ENCODE data around the gene ERMN.

Gene ERMN

DNA sequence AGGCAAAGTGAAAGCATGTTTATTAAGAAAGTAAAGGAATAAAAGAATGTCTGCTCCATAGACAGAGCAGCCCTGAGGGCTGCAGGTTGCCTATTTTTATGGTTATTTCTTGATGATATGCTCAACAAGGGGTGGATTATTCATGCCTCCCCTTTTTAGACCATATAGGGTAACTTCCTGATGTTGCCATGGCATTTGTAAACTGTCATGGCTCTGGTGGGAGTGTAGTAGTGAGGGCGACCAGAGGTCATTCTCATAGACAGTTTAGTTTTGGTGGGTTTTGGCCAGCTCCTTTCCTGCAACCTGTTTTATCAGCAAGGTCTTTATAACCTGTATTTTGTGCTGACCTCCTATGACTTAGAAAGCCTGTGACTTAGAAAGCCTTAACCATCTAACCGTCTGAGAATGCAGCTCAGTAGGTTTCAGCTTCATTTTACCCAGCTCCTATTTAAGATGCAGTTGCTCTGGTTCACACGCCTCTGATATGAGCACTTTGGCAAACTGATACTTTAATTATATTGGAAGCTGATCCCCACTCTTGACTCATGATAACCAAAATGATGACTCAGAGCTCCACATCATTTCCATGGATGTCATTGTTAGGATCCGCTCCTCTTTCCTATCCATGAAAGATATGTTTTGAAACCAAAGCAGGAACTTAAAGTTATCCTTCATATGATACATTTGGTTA is 14.5 kb upstream of the ERMN start:
- TF ChIP-seq, protein P1, sequence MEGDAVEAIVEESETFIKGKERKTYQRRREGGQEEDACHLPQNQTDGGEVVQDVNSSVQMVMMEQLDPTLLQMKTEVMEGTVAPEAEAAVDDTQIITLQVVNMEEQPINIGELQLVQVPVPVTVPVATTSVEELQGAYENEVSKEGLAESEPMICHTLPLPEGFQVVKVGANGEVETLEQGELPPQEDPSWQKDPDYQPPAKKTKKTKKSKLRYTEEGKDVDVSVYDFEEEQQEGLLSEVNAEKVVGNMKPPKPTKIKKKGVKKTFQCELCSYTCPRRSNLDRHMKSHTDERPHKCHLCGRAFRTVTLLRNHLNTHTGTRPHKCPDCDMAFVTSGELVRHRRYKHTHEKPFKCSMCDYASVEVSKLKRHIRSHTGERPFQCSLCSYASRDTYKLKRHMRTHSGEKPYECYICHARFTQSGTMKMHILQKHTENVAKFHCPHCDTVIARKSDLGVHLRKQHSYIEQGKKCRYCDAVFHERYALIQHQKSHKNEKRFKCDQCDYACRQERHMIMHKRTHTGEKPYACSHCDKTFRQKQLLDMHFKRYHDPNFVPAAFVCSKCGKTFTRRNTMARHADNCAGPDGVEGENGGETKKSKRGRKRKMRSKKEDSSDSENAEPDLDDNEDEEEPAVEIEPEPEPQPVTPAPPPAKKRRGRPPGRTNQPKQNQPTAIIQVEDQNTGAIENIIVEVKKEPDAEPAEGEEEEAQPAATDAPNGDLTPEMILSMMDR (conservative IDR thresholded peaks at IDR 0.05; ENCODE audit: low read length), result no peak
- DNase-seq (ENCODE audit: low read depth), result peak; percentile 3
- no peak overlapping the region for H3K4me3 ChIP-seq (ENCODE audit: low read length)

DNA sequence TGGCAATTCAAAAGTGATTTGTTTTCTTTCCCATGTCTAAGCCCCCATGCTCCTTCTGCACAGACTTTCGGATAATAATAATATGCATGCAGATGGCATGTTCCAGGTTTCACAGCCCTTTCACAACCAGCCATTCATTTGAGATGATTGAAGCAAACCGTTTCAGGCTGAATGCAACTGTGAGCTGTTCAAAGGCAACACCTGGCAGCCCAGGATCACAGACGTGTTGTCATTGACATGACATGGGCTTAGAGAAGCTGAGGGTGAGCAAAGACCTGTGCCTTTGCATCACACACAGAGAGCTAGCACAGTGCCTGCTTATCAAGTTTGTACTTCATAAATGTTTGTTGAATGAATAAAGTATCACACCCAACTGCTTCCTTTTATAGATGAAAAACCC is 12.4 kb upstream of the ERMN start:
- no peak for DNase-seq (ENCODE audit: low read depth)
- TF ChIP-seq, protein P1 (conservative IDR thresholded peaks at IDR 0.05; ENCODE audit: low read length), result no peak
- no peak overlapping the region for H3K4me3 ChIP-seq (ENCODE audit: low read length)

DNA sequence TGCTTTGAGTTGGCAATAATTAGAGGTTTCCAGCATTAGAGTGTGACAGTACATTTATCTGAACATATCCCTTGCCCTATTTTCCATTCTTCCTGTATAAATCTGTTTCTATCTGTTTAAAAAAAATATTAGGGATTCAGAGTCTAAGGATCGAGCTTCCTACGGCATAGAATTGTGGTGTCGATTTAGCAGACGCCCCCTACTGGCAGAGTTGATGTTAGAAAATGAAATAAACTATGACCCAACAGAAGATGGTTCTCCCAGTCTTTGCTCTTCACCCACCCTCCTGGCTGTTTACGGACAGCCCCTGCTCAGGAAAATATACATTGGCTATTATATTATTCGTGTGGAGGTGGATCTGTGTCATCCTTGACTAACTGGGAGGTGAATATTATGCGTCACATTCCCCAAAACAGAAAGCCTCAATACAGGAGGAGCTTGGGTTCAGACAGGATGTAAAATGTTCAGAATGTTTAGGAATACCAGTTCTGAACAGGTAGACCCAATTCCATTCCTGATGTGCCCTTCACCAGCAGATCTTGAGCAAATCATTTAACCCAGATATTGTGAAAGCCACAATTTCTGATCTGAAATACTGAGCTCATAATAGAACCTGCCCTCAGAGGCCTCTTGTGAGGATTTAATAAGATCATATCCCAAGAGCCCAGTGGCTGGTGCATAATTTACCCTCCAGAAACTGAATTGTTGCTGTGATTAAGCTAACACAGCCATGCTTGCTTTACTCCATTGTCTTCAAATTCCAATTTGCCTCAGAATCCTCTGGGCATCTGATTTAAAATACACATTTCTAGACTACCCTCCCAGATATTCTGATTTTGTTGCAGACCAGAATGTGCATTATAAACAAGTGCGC is 10.8 kb upstream of the ERMN start:
- TF ChIP-seq, protein P1 (conservative IDR thresholded peaks at IDR 0.05; ENCODE audit: low read length), result peak; percentile 69
- H3K4me3 ChIP-seq (ENCODE audit: low read length), result no peak overlapping the region
- DNase-seq (ENCODE audit: low read depth), result peak; percentile 38

DNA sequence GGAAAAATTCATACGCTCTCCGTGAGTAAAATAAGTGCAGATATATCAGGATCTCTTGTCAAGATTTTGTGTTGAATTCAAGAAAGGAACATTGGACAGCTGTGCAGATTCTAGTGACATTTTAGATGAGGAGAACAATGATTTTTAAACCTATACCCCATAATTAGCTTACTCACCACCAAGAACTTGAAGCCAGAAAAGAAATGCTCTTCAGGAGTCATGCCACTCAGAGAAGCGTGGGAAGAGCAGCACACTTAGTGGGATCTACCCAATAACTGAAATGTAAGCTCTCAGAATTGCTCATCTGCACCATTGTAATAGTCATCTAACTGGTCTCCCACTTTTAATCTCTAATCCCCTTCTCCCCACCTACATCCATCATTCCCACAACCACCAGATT is 9.2 kb upstream of the ERMN start:
- no peak overlapping the region for H3K4me3 ChIP-seq (ENCODE audit: low read length)
- no peak for DNase-seq (ENCODE audit: low read depth)
- TF ChIP-seq, protein P1 (conservative IDR thresholded peaks at IDR 0.05; ENCODE audit: low read length), result no peak

DNA sequence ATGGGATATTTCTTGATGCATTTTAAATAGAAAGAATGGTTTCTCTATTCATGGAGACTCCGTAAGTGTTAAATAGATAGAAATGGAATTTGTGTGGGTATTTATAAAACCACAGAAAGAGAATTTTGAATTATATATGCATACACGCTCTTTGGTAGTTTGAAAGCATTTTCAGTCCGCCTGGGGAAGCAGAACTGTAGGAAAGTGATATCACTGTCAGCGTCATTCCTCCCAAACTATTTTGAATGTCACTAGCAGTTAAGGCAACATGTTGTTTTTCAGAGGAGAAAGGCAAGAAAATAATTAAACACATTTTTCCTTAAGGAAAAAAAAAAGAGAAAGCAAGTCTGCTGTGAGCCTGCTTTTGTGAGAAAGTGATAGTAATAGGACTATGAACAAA is 8.7 kb upstream of the ERMN start:
- TF ChIP-seq, protein P1 (conservative IDR thresholded peaks at IDR 0.05; ENCODE audit: low read length), result no peak

DNA sequence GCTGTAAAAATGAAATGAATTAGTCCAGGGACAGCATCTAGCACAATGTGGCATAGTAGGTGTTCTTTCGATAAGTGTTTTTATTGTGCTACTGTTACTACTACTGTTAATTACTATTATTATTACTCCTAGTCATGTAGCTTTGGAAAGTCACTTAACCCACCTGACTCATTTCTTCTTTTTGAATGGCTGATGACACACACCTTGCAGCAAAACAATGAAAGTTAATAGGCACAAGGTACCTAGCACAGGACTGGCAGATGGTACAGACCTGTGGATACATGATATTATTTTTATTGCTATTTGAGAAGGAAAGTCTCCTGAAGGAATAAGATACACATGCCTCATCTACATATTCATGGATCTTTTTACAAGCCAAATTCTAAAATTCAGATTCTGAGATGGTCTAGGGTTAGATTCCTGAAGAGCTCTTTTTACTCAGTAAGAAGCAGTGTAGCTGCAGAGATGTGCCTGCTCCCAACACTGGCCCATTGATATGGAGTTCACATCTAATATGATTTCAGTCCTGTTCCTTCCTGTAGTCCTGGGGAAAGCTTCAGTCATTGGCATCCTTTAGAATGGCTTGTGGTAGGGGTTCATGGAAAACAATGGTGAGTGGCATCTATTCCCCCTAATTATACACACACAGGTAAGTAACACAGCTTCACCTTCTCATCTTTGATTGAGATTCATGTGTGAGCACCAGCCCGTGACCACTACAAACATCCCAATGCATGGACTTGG is 7.9 kb upstream of the ERMN start:
- no peak overlapping the region for H3K4me3 ChIP-seq (ENCODE audit: low read length)
- DNase-seq (ENCODE audit: low read depth), result no peak
- TF ChIP-seq, protein P1 (conservative IDR thresholded peaks at IDR 0.05; ENCODE audit: low read length), result no peak

More for the DNA sequence above, 8.7 kb upstream of the ERMN start:
- DNase-seq (ENCODE audit: low read depth), result no peak
- H3K4me3 ChIP-seq (ENCODE audit: low read length), result no peak overlapping the region

Data from AG10803 (cell line).